ENCODE data around the gene RNH1.
A peak's percentile ranks its signal among the peaks of the same experiment; 100 is the strongest.
"Not testable (repeated sequence)": the region's sequence is repeated elsewhere in the genome, so short reads cannot be mapped to it uniquely, and the experiment has no call there.

The RNH1 gene

GRCh38 chr11:473962-474785, 32.9 kb downstream of the RNH1 start:
- DNase-seq = no peak

- DNase-seq = no peak
Observed at GRCh38 chr11:473415-473814, 33.6 kb downstream of the RNH1 start.

GRCh38 chr11:472816-473215, 34.2 kb downstream of the RNH1 start:
- no peak for DNase-seq

- no peak for DNase-seq
Observed at GRCh38 chr11:472272-472671, 34.8 kb downstream of the RNH1 start.

GRCh38 chr11:471468-472145, 35.4 kb downstream of the RNH1 start:
- DNase-seq = no peak

GRCh38 chr11:469684-470560, 37.1 kb downstream of the RNH1 start:
- DNase-seq = peak; percentile 33

- not testable (repeated sequence) for DNase-seq
Observed at GRCh38 chr11:469026-469683, 37.9 kb downstream of the RNH1 start.

- no peak for DNase-seq
Observed at GRCh38 chr11:468493-468892, 38.5 kb downstream of the RNH1 start.

- DNase-seq = no peak
Observed at GRCh38 chr11:468036-468435, 39.0 kb downstream of the RNH1 start.

- DNase-seq = no peak
Observed at GRCh38 chr11:465896-466530, 41.0 kb downstream of the RNH1 start.

- DNase-seq = no peak
Observed at GRCh38 chr11:464316-464715, 42.7 kb downstream of the RNH1 start.

GRCh38 chr11:462107-462890, 44.7 kb downstream of the RNH1 start:
- no peak for DNase-seq

- DNase-seq = no peak
Observed at GRCh38 chr11:461626-462025, 45.4 kb downstream of the RNH1 start.

- no peak for DNase-seq
Observed at GRCh38 chr11:460331-461199, 46.5 kb downstream of the RNH1 start.

GRCh38 chr11:459511-460220, 47.4 kb downstream of the RNH1 start:
- no peak for DNase-seq

- no peak for DNase-seq
Observed at GRCh38 chr11:457111-457760, 49.8 kb downstream of the RNH1 start.

GRCh38 chr11:456533-456932, 50.5 kb downstream of the RNH1 start:
- no peak for DNase-seq

- DNase-seq = no peak
Observed at GRCh38 chr11:455566-456147, 51.4 kb downstream of the RNH1 start.

Data from eye (tissue), 1 donor.